GM10248 (cell line): Measurements from ENCODE around the gene CCT7.
A peak's percentile ranks its signal among the peaks of the same experiment; 100 is the strongest.
"Not testable (repeated sequence)": the region's sequence is repeated elsewhere in the genome, so short reads cannot be mapped to it uniquely, and the experiment has no call there.

Experiments
- CTCF ChIA-PET: fragments of 300-600 bp; sonication (Branson Sonifier 250); formaldehyde crosslinking; extraction: SDS; loops from one replicate; lab custom pipeline; 2021; ENCODE audit warnings: antibody characterized with exemption; lab: Yijun Ruan, JAX
- POLR2A ChIA-PET: fragments of 350-650 bp; sonication (Branson Sonifier 250); formaldehyde crosslinking; extraction: SDS; loops from one replicate; lab custom pipeline; 2020; ENCODE audit warnings: antibody characterized with exemption; lab: Yijun Ruan, JAX
- DNase-seq: peaks from one replicate; pipeline ENCODE4 v3.0.0; 2012; ENCODE audit errors: extremely low spot score
- TF ChIP-seq, protein P1 (sequence below): IDR thresholded peaks from 2 replicates; pipeline ENCODE4 v1.5.1; 2012; ENCODE audit warnings: mild to moderate bottlenecking, low read depth; ENCODE audit errors: extremely low read depth, missing control alignments, control extremely low read depth

The CCT7 gene

DNA sequence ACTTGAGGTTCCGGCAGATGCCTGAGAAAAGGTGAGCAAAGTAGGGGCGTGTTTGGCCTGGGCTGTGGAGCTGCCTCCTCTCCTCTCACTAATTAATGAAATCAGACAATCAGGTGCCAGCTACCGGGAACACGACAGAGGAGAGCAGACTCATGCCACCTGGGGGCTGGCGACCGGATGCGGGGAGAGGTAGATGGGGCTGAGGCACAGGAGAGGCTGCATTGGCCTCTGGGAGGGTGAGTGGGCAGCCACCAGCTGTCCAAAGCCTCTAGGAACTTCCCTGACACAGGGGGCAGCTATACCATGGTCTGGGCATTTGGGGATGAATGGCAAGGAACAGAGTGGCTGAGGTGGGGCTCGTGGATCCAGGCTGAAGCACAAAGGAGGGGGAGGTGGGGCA is 25.2 kb downstream of the CCT7 start:
- POLR2A ChIA-PET: no interaction called here
- TF ChIP-seq, protein P1, sequence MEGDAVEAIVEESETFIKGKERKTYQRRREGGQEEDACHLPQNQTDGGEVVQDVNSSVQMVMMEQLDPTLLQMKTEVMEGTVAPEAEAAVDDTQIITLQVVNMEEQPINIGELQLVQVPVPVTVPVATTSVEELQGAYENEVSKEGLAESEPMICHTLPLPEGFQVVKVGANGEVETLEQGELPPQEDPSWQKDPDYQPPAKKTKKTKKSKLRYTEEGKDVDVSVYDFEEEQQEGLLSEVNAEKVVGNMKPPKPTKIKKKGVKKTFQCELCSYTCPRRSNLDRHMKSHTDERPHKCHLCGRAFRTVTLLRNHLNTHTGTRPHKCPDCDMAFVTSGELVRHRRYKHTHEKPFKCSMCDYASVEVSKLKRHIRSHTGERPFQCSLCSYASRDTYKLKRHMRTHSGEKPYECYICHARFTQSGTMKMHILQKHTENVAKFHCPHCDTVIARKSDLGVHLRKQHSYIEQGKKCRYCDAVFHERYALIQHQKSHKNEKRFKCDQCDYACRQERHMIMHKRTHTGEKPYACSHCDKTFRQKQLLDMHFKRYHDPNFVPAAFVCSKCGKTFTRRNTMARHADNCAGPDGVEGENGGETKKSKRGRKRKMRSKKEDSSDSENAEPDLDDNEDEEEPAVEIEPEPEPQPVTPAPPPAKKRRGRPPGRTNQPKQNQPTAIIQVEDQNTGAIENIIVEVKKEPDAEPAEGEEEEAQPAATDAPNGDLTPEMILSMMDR: no peak
- CTCF ChIA-PET: interaction anchor here (3.1 kb wide), 1 partner anchor 31 kb away, joined by 14 read pairs; no protein-coding TSS in a partner anchor

DNA sequence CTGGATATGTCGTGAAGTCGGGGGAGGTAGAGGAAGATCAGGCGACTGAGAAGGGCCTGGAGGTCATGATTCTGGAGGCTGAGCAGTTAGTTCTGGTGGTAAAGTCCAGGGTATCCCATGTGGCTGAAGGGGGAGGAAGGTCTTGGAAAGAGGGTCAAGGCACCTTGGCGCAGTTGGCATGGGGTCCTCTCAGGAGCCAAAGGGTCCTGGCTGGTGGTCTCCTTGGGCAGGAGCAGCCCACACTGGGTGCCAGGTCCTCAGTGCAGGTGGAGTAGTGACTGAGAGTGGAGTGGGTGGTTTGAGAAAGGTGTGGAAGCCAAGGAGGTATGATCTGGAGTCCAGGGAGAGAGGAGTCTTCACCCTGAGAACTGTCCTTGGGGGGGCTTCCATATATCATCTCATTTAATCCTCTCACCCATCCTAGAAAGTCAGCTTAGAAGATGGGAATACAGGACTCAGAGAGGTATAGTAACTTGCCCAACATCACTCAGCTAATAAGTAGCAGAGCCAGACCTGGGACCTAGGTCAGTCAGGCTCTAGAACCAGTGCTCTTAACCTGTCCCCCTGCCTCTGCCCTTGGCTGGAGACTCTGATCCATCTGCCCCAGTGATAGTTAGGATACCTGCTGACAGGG is 25.7 kb downstream of the CCT7 start:
- POLR2A ChIA-PET: no interaction called here
- CTCF ChIA-PET: interaction anchor here (3.1 kb wide), 1 partner anchor 30 kb away, joined by 14 read pairs; no protein-coding TSS in a partner anchor
- TF ChIP-seq, protein P1: no peak
- DNase-seq: no peak

More for the DNA sequence above, 25.2 kb downstream of the CCT7 start:
- no peak for DNase-seq

DNA sequence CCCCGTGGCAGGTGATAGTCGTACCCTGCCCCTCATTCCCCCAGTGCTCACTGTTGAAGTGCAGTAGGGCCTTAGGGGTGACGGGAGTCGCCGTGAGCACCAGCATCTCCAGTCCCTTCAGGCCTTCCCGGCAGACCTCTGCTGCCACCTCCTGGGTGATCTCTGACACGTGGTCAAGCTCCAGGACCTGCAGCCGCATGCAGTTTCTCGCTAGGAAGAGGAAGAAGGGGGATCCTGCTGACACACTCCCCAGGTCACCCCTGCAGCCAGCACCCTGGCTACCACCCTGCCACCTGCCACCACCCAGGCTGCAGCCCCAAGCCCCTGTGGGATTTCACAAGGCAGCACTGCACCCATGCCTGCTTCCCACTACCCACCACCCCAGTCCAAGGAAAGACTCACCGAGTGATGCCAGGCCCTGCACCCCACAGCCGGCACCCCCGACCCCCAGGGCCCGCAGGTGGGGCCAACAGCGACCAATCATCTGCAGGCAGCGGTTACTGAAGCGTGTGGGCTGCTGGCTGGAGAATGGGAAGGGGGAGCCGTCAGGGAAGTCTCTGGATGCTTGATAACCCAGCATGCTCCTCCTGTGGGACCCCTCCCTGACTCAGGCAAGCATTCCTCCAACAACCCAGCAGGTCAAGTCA is 26.4 kb downstream of the CCT7 start:
- DNase-seq: no peak
- ChIA-PET CTCF (no interaction called here), POLR2A (no interaction called here)
- TF ChIP-seq, protein P1: peak; percentile 38

DNA sequence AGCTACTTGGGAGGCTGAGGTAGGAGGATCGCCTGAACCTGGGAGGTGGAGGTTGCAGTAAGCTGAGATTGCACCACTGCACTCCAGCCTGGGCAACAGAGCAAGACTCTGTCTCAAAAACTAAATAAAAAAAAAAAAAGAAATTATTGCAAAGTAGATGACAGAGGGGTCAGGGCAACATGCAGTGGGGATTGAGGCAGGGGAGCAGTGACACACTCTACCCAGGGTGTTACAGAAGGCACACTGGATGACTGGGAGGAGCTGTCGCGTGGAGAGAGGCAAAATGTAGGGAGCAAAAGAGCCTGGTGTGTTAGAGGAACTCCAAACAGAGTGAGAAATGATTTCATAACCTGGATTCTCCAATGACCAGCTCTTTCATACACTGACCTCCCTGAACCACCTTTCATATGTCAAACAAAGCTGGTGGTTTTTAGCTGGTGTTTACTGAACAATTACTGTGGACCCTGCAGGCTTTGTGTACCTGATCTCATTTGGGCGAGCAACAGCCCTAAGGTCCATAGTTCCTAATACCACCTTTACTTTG is 28.1 kb downstream of the CCT7 start:
- TF ChIP-seq, protein P1: no peak
- no peak for DNase-seq
- ChIA-PET POLR2A (no interaction called here), CTCF (interaction anchor here (1.1 to 2.5 kb wide), 4 partner anchors 11 to 28 kb away, joined by 3 to 11 read pairs (median 4); no protein-coding TSS in a partner anchor)

DNA sequence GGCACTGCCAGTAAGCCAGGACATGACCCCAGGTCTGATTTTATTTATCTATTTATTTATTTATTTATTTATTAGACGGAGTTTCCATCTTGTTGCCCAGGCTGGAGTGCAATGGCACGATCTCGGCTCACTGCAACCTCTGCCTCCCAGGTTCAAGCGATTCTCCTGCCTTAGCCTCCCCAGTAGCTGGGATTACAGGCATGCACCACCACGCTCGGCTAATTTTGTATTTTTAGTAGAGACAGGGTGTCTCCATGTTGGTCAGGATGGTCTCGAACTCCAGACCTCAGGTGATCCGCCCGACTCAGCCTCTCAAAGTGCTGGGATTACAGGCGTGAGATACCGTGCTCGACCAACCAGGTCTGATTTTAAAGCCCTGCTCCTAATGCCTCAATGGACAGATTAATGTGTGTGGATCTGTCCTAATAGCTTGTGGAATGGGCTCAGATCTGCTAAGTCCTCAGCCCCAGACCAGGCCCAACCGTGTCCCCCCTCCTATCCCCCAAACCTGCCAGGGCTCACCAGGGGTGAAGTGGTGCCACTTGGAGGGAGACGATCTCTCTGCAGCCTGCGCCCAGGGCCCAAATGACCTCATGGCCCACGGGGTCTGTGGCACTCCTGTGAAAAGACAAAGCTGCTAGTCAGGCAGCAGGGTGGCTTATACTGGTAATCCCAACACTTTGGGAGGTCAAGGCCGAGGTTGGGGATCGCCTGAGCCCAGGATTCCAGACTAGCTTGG is 28.8 kb downstream of the CCT7 start:
- DNase-seq, POLR2A ChIA-PET: not testable (repeated sequence)
- CTCF ChIA-PET: interaction anchor here (1.6 to 2.5 kb wide), 3 partner anchors 10 to 27 kb away, joined by 4 to 11 read pairs (median 5); no protein-coding TSS in a partner anchor

DNA sequence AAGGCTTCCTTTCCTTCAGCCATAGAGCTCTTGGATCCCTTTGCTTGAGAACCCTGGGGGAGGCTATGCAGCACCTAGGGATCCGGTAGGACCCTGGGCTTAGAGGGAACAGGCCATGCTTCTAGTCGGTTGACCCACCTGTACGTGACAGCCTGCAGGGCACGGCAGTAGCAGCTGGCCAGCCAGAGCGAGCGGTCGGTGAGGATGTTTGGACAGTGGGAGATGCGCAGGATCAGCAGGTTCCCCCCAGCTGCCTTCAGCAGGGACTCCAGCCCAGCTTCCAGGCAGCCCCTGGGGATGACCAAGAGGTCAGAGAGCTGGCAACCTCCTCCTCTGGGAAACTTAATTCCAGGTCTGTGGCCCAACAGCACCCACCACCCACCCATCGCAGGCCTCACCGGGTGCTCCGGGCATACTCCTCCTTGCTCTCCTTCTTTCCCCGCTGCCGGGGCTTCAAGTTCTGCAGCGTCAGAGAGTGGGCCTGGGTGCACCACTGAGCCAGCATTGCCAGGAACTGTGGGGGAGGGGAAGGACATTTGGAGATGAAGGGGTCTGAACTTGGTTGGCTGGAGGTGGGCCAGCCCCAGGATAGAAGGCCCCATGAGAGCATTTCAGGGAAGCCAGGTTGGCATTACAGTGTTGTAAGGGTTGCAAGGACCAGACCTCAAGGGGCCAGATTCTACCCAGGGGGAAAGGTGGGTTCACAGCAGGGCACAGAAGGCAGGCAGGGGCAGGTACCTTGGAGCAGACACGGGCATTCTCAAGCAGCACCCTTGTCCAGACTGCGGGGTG is 29.6 kb downstream of the CCT7 start:
- ChIA-PET POLR2A (no interaction called here), CTCF (interaction anchor here (2.2 to 2.5 kb wide), 2 partner anchors 10 to 26 kb away, joined by 4 to 11 read pairs; no protein-coding TSS in a partner anchor)
- DNase-seq: no peak
- TF ChIP-seq, protein P1: no peak
